Endodermal cell (in vitro differentiated cells): ENCODE measurements around the gene DNTT. TPM values are rescaled to one million over a fixed set of nuclear protein-coding genes. Genes with fewer than 3 reads are reported as not detected.

Experiments used
- DNase-seq: peaks from one replicate; pipeline ENCODE4 v3.0.0-alpha.2; 2017
- H3K27ac ChIP-seq: 2 replicates; pipeline ENCODE4 v1.5.1; 2013; ENCODE audit warnings: mild to moderate bottlenecking, low read depth, low read length, moderate library complexity
- H3K27me3 ChIP-seq: 2 replicates; pipeline ENCODE4 v1.6.1; 2013; ENCODE audit warnings: mild to moderate bottlenecking, low read length, moderate library complexity; ENCODE audit not compliant: insufficient read depth, control insufficient read depth, poor library complexity, severe bottlenecking
- H3K36me3 ChIP-seq: 2 replicates; pipeline ENCODE4 v1.7.0; 2013; ENCODE audit warnings: mild to moderate bottlenecking, low read length, moderate library complexity; ENCODE audit not compliant: control insufficient read depth, insufficient read depth
- H3K4me1 ChIP-seq: one replicate; pipeline ENCODE4 v1.7.0; 2013; ENCODE audit warnings: low read length; ENCODE audit not compliant: control insufficient read depth, insufficient read depth
- H3K4me3 ChIP-seq: 2 replicates; pipeline ENCODE4 v1.5.1; 2013; ENCODE audit warnings: mild to moderate bottlenecking, low read length, moderate library complexity
- H3K9ac ChIP-seq: 2 replicates; pipeline ENCODE4 v1.6.1; 2013; ENCODE audit warnings: mild to moderate bottlenecking, low read length, moderate library complexity; ENCODE audit not compliant: poor library complexity, severe bottlenecking; ENCODE audit errors: extremely low read depth
- H3K9me3 ChIP-seq: 2 replicates; pipeline ENCODE4 v1.6.1; 2013; ENCODE audit warnings: mild to moderate bottlenecking, low read length, moderate library complexity; ENCODE audit not compliant: control insufficient read depth
- H3K27ac Mint-ChIP-seq: 2 replicates; pipeline ENCODE4 v1.8.0; 2020; ENCODE audit warnings: mixed read lengths
- H3K27me3 Mint-ChIP-seq: 2 replicates; pipeline ENCODE4 v1.8.0; 2021; ENCODE audit warnings: mild to moderate bottlenecking, mixed read lengths; ENCODE audit not compliant: insufficient read depth
- H3K36me3 Mint-ChIP-seq: 2 replicates; pipeline ENCODE4 v1.8.0; 2020; ENCODE audit warnings: low read depth, mixed read lengths
- H3K4me1 Mint-ChIP-seq: 2 replicates; pipeline ENCODE4 v1.8.0; 2020; ENCODE audit warnings: mixed read lengths
- H3K4me3 Mint-ChIP-seq: 2 replicates; pipeline ENCODE4 v1.8.0; 2020; ENCODE audit warnings: mild to moderate bottlenecking, moderate library complexity, mixed read lengths
- H3K9me3 Mint-ChIP-seq: 2 replicates; pipeline ENCODE4 v1.8.0; 2020; ENCODE audit warnings: mild to moderate bottlenecking, mixed read lengths
- CTCF ChIP-seq: fragments of 200-600 bp; sonication (generic); conservative IDR thresholded peaks from 2 replicates; pipeline ENCODE4 v1.5.0; 2021; ENCODE audit warnings: antibody characterized with exemption, mild to moderate bottlenecking
- whole genome bisulfite sequencing, 2 experiments: methylation state at CpG; one replicate each; pipeline versions ENCODE4 v1.1.5 to v1.1.7; 2013; ENCODE audit warnings: missing lambda C conversion rate in 2 of 2, mixed read lengths in 1 of 2; ENCODE audit not compliant: insufficient coverage in 1 of 2, insufficient read length in 1 of 2; 5-methylcytosine and 5-hydroxymethylcytosine counted together
- total RNA-seq, 2 donors: library from RNA; stranded (reverse); fragmentation: NEBNext Ultra II Directional in 1 of 2; extraction: Animal tissue kit (Norgen Biotek cat#: 25700) in 1 of 2; gene quantifications; 2 replicates in 1 of 2; 3 replicates in 1 of 2; pipeline ENCODE4 v1.2.1, GENCODE V29; 2021

DNTT gene
- total RNA-seq, 2 donors from 2014 or later = not detected

DNA sequence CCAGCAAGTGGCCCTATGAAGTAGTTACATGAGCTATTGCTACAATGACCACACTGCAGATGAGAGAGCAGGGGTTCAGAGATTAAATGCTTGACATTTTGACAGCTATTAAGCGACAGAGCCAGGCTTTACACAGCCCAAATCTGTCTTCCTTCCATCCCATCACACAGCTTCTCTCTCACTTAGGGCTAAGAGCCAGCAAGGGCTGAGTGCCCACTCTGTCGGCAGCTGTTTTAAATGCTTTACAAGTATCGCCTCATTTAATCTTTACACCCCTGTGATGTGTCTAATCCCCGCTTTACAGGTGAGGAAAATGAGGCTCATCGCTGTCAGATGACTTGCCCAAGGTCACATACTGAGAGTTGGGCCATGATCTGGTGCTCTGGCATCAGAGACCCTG lies 69.8 kb downstream of the DNTT start:
- 90 to 94% methylated on average over 4 to 5 of the region's 5 CpGs for WGBS, 2 experiments
- DNase-seq = no peak
- TF ChIP-seq CTCF = no peak

DNA sequence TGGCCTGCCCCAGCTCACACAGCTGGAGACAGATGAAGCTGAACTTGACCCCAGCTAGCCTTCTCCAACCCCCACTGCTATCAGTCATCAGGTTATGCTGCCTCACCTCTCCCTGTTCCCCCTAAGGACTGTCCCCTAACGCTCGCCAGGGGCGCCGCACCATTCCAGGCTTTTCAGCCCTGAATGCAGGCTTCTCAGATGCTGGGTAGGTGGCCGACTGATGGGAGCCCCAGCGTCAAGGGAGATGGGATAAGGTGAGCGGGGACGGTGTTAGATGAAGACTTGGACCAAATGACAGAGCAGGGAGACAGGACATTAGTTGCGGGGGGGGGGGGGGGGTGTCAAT lies 70.4 kb downstream of the DNTT start:
- 66 to 80% methylated on average over 7 to 9 of the region's 9 CpGs for WGBS, 2 experiments
- peak; percentile 75 for DNase-seq
- Histone ChIP-seq H3K27ac (no peak overlapping the region), H3K4me1 (no peaks in the 10 kb centered on the region), H3K27me3 (peaks cover 7% of the 10 kb centered on the region), H3K9ac (no peak overlapping the region), H3K4me3 (peak overlapping the region; percentile 70), H3K9me3 (no peaks in the 10 kb centered on the region), H3K36me3 (no peaks in the 10 kb centered on the region)
- Mint-ChIP-seq H3K27ac (no peak overlapping the region), H3K4me1 (peaks cover 7% of the 10 kb centered on the region), H3K9me3 (no peaks in the 10 kb centered on the region), H3K4me3 (peak overlapping the region; percentile 59), H3K27me3 (peaks cover 18% of the 10 kb centered on the region), H3K36me3 (no peaks in the 10 kb centered on the region)
- no peak for TF ChIP-seq CTCF

More for the DNA sequence above, 69.8 kb downstream of the DNTT start:
- Mint-ChIP-seq H3K9me3 (no peaks in the 10 kb centered on the region), H3K27ac (no peak overlapping the region), H3K36me3 (no peaks in the 10 kb centered on the region), H3K4me3 (peak overlapping the region; percentile 59), H3K27me3 (peaks cover 18% of the 10 kb centered on the region), H3K4me1 (peaks cover 7% of the 10 kb centered on the region)
- H3K9me3 ChIP-seq = no peaks in the 10 kb centered on the region
- peaks cover 7% of the 10 kb centered on the region for H3K27me3 ChIP-seq
- no peak overlapping the region for H3K9ac ChIP-seq
- no peaks in the 10 kb centered on the region for H3K36me3 ChIP-seq
- H3K4me3 ChIP-seq = no peak overlapping the region
- H3K27ac ChIP-seq = no peak overlapping the region
- H3K4me1 ChIP-seq = no peaks in the 10 kb centered on the region

GRCh38 chr10:96374985-96375830 lies 71.0 kb downstream of the DNTT start:
- DNase-seq = peak; percentile 98
- Histone ChIP-seq H3K27me3 (peaks cover 7% of the 10 kb centered on the region), H3K36me3 (no peaks in the 10 kb centered on the region), H3K9ac (no peak overlapping the region), H3K4me1 (no peaks in the 10 kb centered on the region), H3K27ac (no peak overlapping the region), H3K4me3 (peak overlapping the region; percentile 70), H3K9me3 (no peaks in the 10 kb centered on the region)
- H3K27me3 Mint-ChIP-seq = peaks cover 16% of the 10 kb centered on the region
- H3K4me1 Mint-ChIP-seq = peaks cover 7% of the 10 kb centered on the region
- peak; percentile 98 for TF ChIP-seq CTCF
- H3K9me3 Mint-ChIP-seq = no peaks in the 10 kb centered on the region
- WGBS, 2 experiments = 19 to 20% methylated on average over 30 to 34 of the region's 36 CpGs
- H3K4me3 Mint-ChIP-seq = peak overlapping the region; percentile 59
- H3K27ac Mint-ChIP-seq = peak overlapping the region; percentile 37
- no peaks in the 10 kb centered on the region for H3K36me3 Mint-ChIP-seq
